ENCODE measurements around the gene NOS1.

GRCh38 chr12:117214797-117215196 lies 146.6 kb downstream of the NOS1 start:
- TF ChIP-seq, protein P1, sequence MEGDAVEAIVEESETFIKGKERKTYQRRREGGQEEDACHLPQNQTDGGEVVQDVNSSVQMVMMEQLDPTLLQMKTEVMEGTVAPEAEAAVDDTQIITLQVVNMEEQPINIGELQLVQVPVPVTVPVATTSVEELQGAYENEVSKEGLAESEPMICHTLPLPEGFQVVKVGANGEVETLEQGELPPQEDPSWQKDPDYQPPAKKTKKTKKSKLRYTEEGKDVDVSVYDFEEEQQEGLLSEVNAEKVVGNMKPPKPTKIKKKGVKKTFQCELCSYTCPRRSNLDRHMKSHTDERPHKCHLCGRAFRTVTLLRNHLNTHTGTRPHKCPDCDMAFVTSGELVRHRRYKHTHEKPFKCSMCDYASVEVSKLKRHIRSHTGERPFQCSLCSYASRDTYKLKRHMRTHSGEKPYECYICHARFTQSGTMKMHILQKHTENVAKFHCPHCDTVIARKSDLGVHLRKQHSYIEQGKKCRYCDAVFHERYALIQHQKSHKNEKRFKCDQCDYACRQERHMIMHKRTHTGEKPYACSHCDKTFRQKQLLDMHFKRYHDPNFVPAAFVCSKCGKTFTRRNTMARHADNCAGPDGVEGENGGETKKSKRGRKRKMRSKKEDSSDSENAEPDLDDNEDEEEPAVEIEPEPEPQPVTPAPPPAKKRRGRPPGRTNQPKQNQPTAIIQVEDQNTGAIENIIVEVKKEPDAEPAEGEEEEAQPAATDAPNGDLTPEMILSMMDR (conservative IDR thresholded peaks at IDR 0.05; ENCODE audit: low read depth in 2 of 2), result no peak
- TF ChIP-seq POLR2AphosphoS5 (IDR thresholded peaks at IDR 0.05; ENCODE audit: low read depth) (no peak), CREB1 (CRISPR knock-in tag; IDR thresholded peaks at IDR 0.05; ENCODE audit: low read depth) (no peak), NANOG (IDR thresholded peaks at IDR 0.05; ENCODE audit: borderline replicate concordance) (no peak)
